ENCODE measurements around the gene SPAG9. TPM values are rescaled to one million over a fixed set of nuclear protein-coding genes. Genes with fewer than 3 reads are reported as not detected.

SPAG9 gene
- total and polyA plus RNA-seq, 2 experiments from 2014 or later, result 13.7 to 45.0 TPM

- TF ChIP-seq, protein P1, sequence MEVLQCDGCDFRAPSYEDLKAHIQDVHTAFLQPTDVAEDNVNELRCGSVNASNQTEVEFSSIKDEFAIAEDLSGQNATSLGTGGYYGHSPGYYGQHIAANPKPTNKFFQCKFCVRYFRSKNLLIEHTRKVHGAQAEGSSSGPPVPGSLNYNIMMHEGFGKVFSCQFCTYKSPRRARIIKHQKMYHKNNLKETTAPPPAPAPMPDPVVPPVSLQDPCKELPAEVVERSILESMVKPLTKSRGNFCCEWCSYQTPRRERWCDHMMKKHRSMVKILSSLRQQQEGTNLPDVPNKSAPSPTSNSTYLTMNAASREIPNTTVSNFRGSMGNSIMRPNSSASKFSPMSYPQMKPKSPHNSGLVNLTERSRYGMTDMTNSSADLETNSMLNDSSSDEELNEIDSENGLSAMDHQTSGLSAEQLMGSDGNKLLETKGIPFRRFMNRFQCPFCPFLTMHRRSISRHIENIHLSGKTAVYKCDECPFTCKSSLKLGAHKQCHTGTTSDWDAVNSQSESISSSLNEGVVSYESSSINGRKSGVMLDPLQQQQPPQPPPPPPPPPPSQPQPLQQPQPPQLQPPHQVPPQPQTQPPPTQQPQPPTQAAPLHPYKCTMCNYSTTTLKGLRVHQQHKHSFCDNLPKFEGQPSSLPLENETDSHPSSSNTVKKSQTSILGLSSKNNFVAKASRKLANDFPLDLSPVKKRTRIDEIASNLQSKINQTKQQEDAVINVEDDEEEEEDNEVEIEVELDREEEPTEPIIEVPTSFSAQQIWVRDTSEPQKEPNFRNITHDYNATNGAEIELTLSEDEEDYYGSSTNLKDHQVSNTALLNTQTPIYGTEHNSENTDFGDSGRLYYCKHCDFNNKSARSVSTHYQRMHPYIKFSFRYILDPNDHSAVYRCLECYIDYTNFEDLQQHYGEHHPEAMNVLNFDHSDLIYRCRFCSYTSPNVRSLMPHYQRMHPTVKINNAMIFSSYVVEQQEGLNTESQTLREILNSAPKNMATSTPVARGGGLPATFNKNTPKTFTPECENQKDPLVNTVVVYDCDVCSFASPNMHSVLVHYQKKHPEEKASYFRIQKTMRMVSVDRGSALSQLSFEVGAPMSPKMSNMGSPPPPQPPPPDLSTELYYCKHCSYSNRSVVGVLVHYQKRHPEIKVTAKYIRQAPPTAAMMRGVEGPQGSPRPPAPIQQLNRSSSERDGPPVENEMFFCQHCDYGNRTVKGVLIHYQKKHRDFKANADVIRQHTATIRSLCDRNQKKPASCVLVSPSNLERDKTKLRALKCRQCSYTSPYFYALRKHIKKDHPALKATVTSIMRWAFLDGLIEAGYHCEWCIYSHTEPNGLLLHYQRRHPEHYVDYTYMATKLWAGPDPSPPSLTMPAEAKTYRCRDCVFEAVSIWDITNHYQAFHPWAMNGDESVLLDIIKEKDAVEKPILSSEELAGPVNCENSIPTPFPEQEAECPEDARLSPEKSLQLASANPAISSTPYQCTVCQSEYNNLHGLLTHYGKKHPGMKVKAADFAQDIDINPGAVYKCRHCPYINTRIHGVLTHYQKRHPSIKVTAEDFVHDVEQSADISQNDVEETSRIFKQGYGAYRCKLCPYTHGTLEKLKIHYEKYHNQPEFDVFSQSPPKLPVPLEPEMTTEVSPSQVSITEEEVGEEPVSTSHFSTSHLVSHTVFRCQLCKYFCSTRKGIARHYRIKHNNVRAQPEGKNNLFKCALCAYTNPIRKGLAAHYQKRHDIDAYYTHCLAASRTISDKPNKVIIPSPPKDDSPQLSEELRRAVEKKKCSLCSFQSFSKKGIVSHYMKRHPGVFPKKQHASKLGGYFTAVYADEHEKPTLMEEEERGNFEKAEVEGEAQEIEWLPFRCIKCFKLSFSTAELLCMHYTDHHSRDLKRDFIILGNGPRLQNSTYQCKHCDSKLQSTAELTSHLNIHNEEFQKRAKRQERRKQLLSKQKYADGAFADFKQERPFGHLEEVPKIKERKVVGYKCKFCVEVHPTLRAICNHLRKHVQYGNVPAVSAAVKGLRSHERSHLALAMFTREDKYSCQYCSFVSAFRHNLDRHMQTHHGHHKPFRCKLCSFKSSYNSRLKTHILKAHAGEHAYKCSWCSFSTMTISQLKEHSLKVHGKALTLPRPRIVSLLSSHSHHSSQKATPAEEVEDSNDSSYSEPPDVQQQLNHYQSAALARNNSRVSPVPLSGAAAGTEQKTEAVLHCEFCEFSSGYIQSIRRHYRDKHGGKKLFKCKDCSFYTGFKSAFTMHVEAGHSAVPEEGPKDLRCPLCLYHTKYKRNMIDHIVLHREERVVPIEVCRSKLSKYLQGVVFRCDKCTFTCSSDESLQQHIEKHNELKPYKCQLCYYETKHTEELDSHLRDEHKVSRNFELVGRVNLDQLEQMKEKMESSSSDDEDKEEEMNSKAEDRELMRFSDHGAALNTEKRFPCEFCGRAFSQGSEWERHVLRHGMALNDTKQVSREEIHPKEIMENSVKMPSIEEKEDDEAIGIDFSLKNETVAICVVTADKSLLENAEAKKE (CRISPR knock-in tag; IDR thresholded peaks at IDR 0.05), result no peak
- TF ChIP-seq REST (IDR thresholded peaks at IDR 0.05; ENCODE audit: unreplicated experiment) (no peak), CTCF (conservative IDR thresholded peaks at IDR 0.05; ENCODE audit: low read depth in 2 of 2) (no peak)
Observed at GRCh38 chr17:50916708-50917417, 203.8 kb downstream of the SPAG9 start (continued).
